Activated CD4-positive, alpha-beta T cell treated with anti-CD3 and anti-CD28 coated beads, Interleukin-2, amount 50 U/mL, for 24 hours (primary cell): ENCODE results near the gene LUZP1.
"Not testable (repeated sequence)": the region's sequence is repeated elsewhere in the genome, so short reads cannot be mapped to it uniquely, and the experiment has no call there.

Source experiments
- DNase-seq, 2 donors: peaks; one replicate each; pipeline ENCODE4 v3.0.0-alpha.2; 2020; ENCODE audit warnings: low read depth in 1 of 2, low spot score in 1 of 2

LUZP1 gene

GRCh38 chr1:23168445-23169194, at the start of gene LUZP1:
Gene LUZP1 (minus strand): TSS chr1:23168856.
- peak; percentile 82 to 88 for DNase-seq

GRCh38 chr1:23217421-23218115, 48.9 kb upstream of the LUZP1 start, which contains the start of gene HTR1D:
Gene HTR1D (minus strand): TSS chr1:23217502. CDS start chr1:23194219, 23,283 bp downstream.
- DNase-seq, result no peak

- no peak for DNase-seq
Measured at GRCh38 chr1:23216771-23217420, 48.2 kb upstream of the LUZP1 start.

- no peak for DNase-seq
Measured at GRCh38 chr1:23215751-23216449, 47.2 kb upstream of the LUZP1 start.

- DNase-seq, result no peak
Measured at GRCh38 chr1:23215291-23215690, 46.6 kb upstream of the LUZP1 start.

GRCh38 chr1:23214640-23215039, 46.0 kb upstream of the LUZP1 start:
- no peak for DNase-seq

GRCh38 chr1:23211955-23212354, 43.3 kb upstream of the LUZP1 start:
- no peak for DNase-seq

GRCh38 chr1:23210963-23211362, 42.3 kb upstream of the LUZP1 start:
- no peak for DNase-seq

GRCh38 chr1:23210351-23210785, 41.7 kb upstream of the LUZP1 start:
- no peak for DNase-seq

GRCh38 chr1:23209770-23210169, 41.1 kb upstream of the LUZP1 start:
- no peak for DNase-seq

- DNase-seq, result no peak
Measured at GRCh38 chr1:23208527-23208926, 39.9 kb upstream of the LUZP1 start.

- not testable (repeated sequence) for DNase-seq
Measured at GRCh38 chr1:23207733-23208132, 39.1 kb upstream of the LUZP1 start.

GRCh38 chr1:23202263-23202749, 33.6 kb upstream of the LUZP1 start:
- DNase-seq, result no peak

GRCh38 chr1:23200883-23201282, 32.2 kb upstream of the LUZP1 start:
- DNase-seq, result no peak

- DNase-seq, result no peak
Measured at GRCh38 chr1:23198373-23198772, 29.7 kb upstream of the LUZP1 start.

GRCh38 chr1:23196627-23197328, 28.1 kb upstream of the LUZP1 start:
- DNase-seq, result no peak

GRCh38 chr1:23194119-23194984, 25.7 kb upstream of the LUZP1 start:
- no peak for DNase-seq

GRCh38 chr1:23193391-23194118, 24.9 kb upstream of the LUZP1 start:
- no peak for DNase-seq

- no peak for DNase-seq
Measured at GRCh38 chr1:23191199-23191598, 22.5 kb upstream of the LUZP1 start.
